Nephron progenitor cell (in vitro differentiated cells): ENCODE data around the gene ARHGEF12.

Experiments used
- DNase-seq: peaks from one replicate; pipeline ENCODE4 v3.0.0; 2021
- H3K27ac Mint-ChIP-seq: 2 replicates; pipeline ENCODE4 v1.8.0; 2021; ENCODE audit warnings: mild to moderate bottlenecking, moderate library complexity, mixed read lengths
- H3K27me3 Mint-ChIP-seq: 2 replicates; pipeline ENCODE4 v1.8.0; 2021; ENCODE audit warnings: mild to moderate bottlenecking, low read depth, mixed read lengths; ENCODE audit not compliant: poor library complexity
- H3K36me3 Mint-ChIP-seq: 2 replicates; pipeline ENCODE4 v1.8.0; 2021; ENCODE audit warnings: low read depth, mixed read lengths
- H3K4me1 Mint-ChIP-seq: 2 replicates; pipeline ENCODE4 v1.8.0; 2021; ENCODE audit warnings: mixed read lengths
- H3K4me3 Mint-ChIP-seq: 2 replicates; pipeline ENCODE4 v1.8.0; 2021; ENCODE audit warnings: mild to moderate bottlenecking, moderate library complexity, mixed read lengths
- H3K9me3 Mint-ChIP-seq: 2 replicates; pipeline ENCODE4 v1.8.0; 2021; ENCODE audit warnings: mild to moderate bottlenecking, moderate library complexity, mixed read lengths
- TF ChIP-seq, protein P1 (sequence below): fragments of 200-600 bp; sonication (generic); IDR thresholded peaks from 2 replicates; pipeline ENCODE4 v1.5.0; 2021; ENCODE audit warnings: antibody characterized with exemption

ARHGEF12 gene

GRCh38 chr11:120473503-120473902 is 137.3 kb downstream of the ARHGEF12 start:
- H3K4me3 Mint-ChIP-seq, result no peak overlapping the region
- no peaks in the 10 kb centered on the region for H3K4me1 Mint-ChIP-seq
- H3K36me3 Mint-ChIP-seq, result peaks cover 60% of the 10 kb centered on the region
- TF ChIP-seq, protein P1, sequence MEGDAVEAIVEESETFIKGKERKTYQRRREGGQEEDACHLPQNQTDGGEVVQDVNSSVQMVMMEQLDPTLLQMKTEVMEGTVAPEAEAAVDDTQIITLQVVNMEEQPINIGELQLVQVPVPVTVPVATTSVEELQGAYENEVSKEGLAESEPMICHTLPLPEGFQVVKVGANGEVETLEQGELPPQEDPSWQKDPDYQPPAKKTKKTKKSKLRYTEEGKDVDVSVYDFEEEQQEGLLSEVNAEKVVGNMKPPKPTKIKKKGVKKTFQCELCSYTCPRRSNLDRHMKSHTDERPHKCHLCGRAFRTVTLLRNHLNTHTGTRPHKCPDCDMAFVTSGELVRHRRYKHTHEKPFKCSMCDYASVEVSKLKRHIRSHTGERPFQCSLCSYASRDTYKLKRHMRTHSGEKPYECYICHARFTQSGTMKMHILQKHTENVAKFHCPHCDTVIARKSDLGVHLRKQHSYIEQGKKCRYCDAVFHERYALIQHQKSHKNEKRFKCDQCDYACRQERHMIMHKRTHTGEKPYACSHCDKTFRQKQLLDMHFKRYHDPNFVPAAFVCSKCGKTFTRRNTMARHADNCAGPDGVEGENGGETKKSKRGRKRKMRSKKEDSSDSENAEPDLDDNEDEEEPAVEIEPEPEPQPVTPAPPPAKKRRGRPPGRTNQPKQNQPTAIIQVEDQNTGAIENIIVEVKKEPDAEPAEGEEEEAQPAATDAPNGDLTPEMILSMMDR, result no peak
- no peaks in the 10 kb centered on the region for H3K27me3 Mint-ChIP-seq
- no peak for DNase-seq
- no peaks in the 10 kb centered on the region for H3K9me3 Mint-ChIP-seq
- H3K27ac Mint-ChIP-seq, result no peak overlapping the region

DNA sequence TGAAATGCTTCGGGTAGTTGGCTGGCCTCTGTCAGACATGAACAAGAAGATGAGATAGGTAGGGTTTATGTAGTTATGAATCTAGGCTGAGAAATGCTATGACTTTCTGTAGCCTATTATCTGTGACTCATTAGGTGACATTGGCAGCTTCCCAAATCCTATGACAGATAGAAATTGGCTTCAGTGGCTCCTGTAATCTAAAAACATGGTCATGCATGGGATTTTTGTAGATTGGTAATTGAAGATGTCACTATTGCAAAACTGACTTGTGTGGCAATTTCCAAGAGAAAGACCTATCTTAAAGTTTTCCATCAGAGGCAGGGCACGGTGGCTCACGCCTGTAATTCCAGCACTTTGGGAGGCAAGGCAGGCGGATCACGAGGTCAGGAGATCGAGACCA is 145.9 kb downstream of the ARHGEF12 start:
- DNase-seq, result no peak
- H3K27ac Mint-ChIP-seq, result no peak overlapping the region
- peaks cover 3% of the 10 kb centered on the region for H3K4me1 Mint-ChIP-seq

GRCh38 chr11:120484722-120485121 is 148.5 kb downstream of the ARHGEF12 start:
- Mint-ChIP-seq H3K4me3 (no peak overlapping the region), H3K9me3 (no peaks in the 10 kb centered on the region), H3K36me3 (peaks cover 47% of the 10 kb centered on the region), H3K27ac (no peak overlapping the region), H3K27me3 (peaks cover 3% of the 10 kb centered on the region), H3K4me1 (peaks cover 11% of the 10 kb centered on the region)
- TF ChIP-seq, protein P1, result no peak
- no peak for DNase-seq

More for the DNA sequence above, 145.9 kb downstream of the ARHGEF12 start:
- TF ChIP-seq, protein P1, result no peak
- no peak overlapping the region for H3K4me3 Mint-ChIP-seq
- H3K9me3 Mint-ChIP-seq, result no peaks in the 10 kb centered on the region
- H3K36me3 Mint-ChIP-seq, result peaks cover 54% of the 10 kb centered on the region
- no peaks in the 10 kb centered on the region for H3K27me3 Mint-ChIP-seq

- no peak overlapping the region for H3K4me3 Mint-ChIP-seq
- TF ChIP-seq, protein P1, result no peak
- H3K27ac Mint-ChIP-seq, result no peak overlapping the region
- no peak for DNase-seq
- peaks cover 33% of the 10 kb centered on the region for H3K36me3 Mint-ChIP-seq
- H3K9me3 Mint-ChIP-seq, result no peaks in the 10 kb centered on the region
- peaks cover 3% of the 10 kb centered on the region for H3K27me3 Mint-ChIP-seq
- H3K4me1 Mint-ChIP-seq, result peaks cover 11% of the 10 kb centered on the region
Observed at GRCh38 chr11:120486138-120486537, 149.9 kb downstream of the ARHGEF12 start.

- peaks cover 3% of the 10 kb centered on the region for H3K27me3 Mint-ChIP-seq
- H3K4me1 Mint-ChIP-seq, result peaks cover 16% of the 10 kb centered on the region
- no peak overlapping the region for H3K4me3 Mint-ChIP-seq
- peaks cover 8% of the 10 kb centered on the region for H3K36me3 Mint-ChIP-seq
- H3K27ac Mint-ChIP-seq, result no peak overlapping the region
- no peak for DNase-seq
- TF ChIP-seq, protein P1, result no peak
- H3K9me3 Mint-ChIP-seq, result no peaks in the 10 kb centered on the region
Observed at GRCh38 chr11:120489799-120490198, 153.6 kb downstream of the ARHGEF12 start.

DNA sequence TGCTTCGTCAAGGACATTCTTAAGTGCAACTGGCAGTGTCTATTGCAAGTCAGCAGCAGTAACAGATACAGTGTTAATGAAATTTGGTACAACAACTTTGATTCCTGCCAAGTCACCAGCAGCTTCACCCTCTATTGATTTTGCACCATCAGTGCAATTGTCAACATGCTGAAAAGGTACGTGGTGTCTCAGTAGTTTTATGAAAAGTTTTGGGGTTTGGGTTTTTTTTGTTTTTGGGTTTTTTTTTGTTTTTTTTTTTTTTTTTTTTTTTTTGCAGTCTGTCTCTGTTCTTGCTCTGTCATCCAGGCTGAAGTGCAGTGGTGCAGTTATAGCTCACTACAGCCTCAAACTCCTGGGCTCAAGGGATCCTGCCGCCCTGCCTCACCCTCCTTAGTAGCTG is 156.3 kb downstream of the ARHGEF12 start:
- Mint-ChIP-seq H3K4me3 (no peak overlapping the region), H3K36me3 (no peaks in the 10 kb centered on the region), H3K27me3 (peaks cover 3% of the 10 kb centered on the region), H3K27ac (no peak overlapping the region), H3K9me3 (no peaks in the 10 kb centered on the region), H3K4me1 (peaks cover 23% of the 10 kb centered on the region)
- TF ChIP-seq, protein P1, result no peak
- DNase-seq, result no peak
